Measurements from ENCODE around the gene GLI3. TPM values are rescaled to one million over a fixed set of nuclear protein-coding genes. Genes with fewer than 3 reads are reported as not detected.

Gene GLI3
- polyA plus RNA-seq, 2 of the 4 experiments (the other 2 are of a cell fraction): 0.09 TPM; not detected in 1

DNA sequence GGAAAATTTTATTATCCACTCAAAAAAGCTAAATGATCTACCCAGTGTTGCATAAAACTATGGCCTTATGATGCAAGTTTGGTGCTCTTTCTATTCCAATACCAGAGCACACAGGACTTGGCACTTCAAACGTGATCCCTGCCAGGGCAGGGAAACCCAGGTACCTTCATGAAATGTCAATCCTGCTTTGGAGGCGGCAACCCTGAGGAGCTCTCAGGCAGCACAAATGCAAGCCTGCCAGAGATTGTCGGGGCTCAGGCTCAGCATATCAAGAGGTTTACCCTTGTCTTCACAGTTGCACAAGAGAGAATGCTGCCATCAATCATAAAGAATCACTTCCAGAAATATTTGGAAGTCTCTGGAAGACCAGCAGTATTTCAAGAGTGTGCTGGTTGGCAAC, 151.5 kb downstream of the GLI3 start:
- Histone ChIP-seq H3K27ac (no peak overlapping the region), H3K4me2 (no peak overlapping the region), H3K4me1 (no peaks in the 10 kb centered on the region), H3K4me3 (no peak overlapping the region), H3K9me3 (no peaks in the 10 kb centered on the region)
- DNase-seq (ENCODE audit: low read depth in 1 of 2, low spot score in 1 of 2): no peak
- WGBS (ENCODE audit: missing lambda C conversion rate): 19% methylated on average over 2 of the region's 3 CpGs
- FAIRE-seq: no peak
- ATAC-seq: no peak
- POLR2A ChIA-PET: no interaction called here
- CTCF ChIA-PET: interaction anchor here (1.4 kb wide), 1 partner anchor 142 kb away, joined by 3 read pairs; no protein-coding TSS in a partner anchor
- TF ChIP-seq CBX2 (IDR thresholded peaks at IDR 0.05; ENCODE audit: borderline replicate concordance, low read depth) (no peak), RARB (CRISPR knock-in tag; IDR thresholded peaks at IDR 0.05) (no peak), CHD2 (IDR thresholded peaks at IDR 0.05; ENCODE audit: low read length, partially characterized antibody) (no peak), SMC3 (IDR thresholded peaks at IDR 0.05) (no peak), HOXB5 (CRISPR knock-in tag; IDR thresholded peaks at IDR 0.05) (no peak), MAFK (IDR thresholded peaks at IDR 0.05; ENCODE audit: partially characterized antibody) (no peak), MYC (IDR thresholded peaks at IDR 0.05; ENCODE audit: borderline replicate concordance, low read length) (no peak), MAX (IDR thresholded peaks at IDR 0.05) (no peak), EHF (CRISPR knock-in tag; IDR thresholded peaks at IDR 0.05) (no peak), POLR2AphosphoS2 (conservative IDR thresholded peaks at IDR 0.05; ENCODE audit: low read length) (no peak), REST (IDR thresholded peaks at IDR 0.05) (no peak), FOSB (CRISPR knock-in tag; IDR thresholded peaks at IDR 0.05) (no peak), ZSCAN20 (CRISPR knock-in tag; IDR thresholded peaks at IDR 0.05) (no peak), HDAC2 (IDR thresholded peaks at IDR 0.05) (no peak)

GRCh38 chr7:42084263-42084662, 152.7 kb downstream of the GLI3 start:
- CTCF ChIA-PET: interaction anchor here (1.4 kb wide), 1 partner anchor 141 kb away, joined by 3 read pairs; no protein-coding TSS in a partner anchor
- ATAC-seq: no peak
- TF ChIP-seq POLR2AphosphoS2 (conservative IDR thresholded peaks at IDR 0.05; ENCODE audit: low read length) (no peak), HMGXB4 (CRISPR knock-in tag; IDR thresholded peaks at IDR 0.05; ENCODE audit: borderline replicate concordance) (no peak), NPAS2 (CRISPR knock-in tag; IDR thresholded peaks at IDR 0.05; ENCODE audit: borderline replicate concordance) (no peak), RARB (CRISPR knock-in tag; IDR thresholded peaks at IDR 0.05) (no peak), HDAC2 (IDR thresholded peaks at IDR 0.05) (no peak), CHD2 (IDR thresholded peaks at IDR 0.05; ENCODE audit: low read length, partially characterized antibody) (no peak), ESRRA (IDR thresholded peaks at IDR 0.05; ENCODE audit: borderline replicate concordance, low read length) (no peak), CHD4 (IDR thresholded peaks at IDR 0.05; ENCODE audit: borderline replicate concordance) (no peak), HEYL (CRISPR knock-in tag; IDR thresholded peaks at IDR 0.05) (no peak), SREBF2 (IDR thresholded peaks at IDR 0.05) (no peak), PHF8 (IDR thresholded peaks at IDR 0.05; ENCODE audit: borderline replicate concordance, low read depth) (no peak)
- TF ChIP-seq, protein P1, sequence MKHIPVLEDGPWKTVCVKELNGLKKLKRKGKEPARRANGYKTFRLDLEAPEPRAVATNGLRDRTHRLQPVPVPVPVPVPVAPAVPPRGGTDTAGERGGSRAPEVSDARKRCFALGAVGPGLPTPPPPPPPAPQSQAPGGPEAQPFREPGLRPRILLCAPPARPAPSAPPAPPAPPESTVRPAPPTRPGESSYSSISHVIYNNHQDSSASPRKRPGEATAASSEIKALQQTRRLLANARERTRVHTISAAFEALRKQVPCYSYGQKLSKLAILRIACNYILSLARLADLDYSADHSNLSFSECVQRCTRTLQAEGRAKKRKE (CRISPR knock-in tag; IDR thresholded peaks at IDR 0.05; ENCODE audit: low read depth): no peak
- no peaks in the 10 kb centered on the region for H3K4me1 ChIP-seq
- no peak overlapping the region for H3K4me3 ChIP-seq
- POLR2A ChIA-PET: no interaction called here
- no peak overlapping the region for H3K4me2 ChIP-seq
- no peak overlapping the region for H3K27ac ChIP-seq
- no peak for FAIRE-seq
- DNase-seq (ENCODE audit: low read depth in 1 of 2, low spot score in 1 of 2): no peak
- WGBS (ENCODE audit: missing lambda C conversion rate): 7% methylated on average over 4 of the region's 4 CpGs
- no peaks in the 10 kb centered on the region for H3K9me3 ChIP-seq
